ENCODE measurements around the gene CDK17.

The CDK17 gene

DNA sequence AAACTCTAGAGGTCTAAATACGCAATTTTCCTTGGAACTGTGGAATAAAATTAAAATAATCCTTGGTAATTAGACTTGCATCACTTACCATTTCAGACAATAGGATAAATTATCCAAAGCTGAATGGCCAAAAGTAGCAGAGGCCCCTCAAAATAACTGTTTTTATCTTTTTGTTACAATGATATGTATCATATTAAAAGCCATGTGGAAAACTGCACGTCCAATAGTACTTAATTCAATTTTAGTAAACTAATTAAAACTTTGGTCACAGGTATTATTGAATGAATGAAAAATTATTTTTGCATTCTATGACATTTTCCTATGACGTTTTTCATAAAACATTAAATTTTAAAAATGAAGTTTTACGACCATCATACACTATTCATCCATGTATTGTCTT, 98.5 kb downstream of the CDK17 start:
- Histone ChIP-seq H3K4me3 (ENCODE audit: control insufficient read depth in 1 of 7, extremely low read depth in 1 of 7, insufficient read depth in 4 of 7, low read depth in 2 of 7, low read length in 6 of 7) (no peak overlapping the region), H3K27ac (ENCODE audit: insufficient read depth in 1 of 2, low read depth in 1 of 2, low read length in 2 of 2, poor library complexity in 1 of 2, severe bottlenecking in 2 of 2) (no peak overlapping the region), H3K27me3 (replicated peaks in 2 of 5; ENCODE audit: control insufficient read depth in 4 of 5, insufficient read depth in 5 of 5, low read length in 4 of 5) (no peaks in the 10 kb centered on the region), H3K9me3 (ENCODE audit: control extremely low read depth in 1 of 5, control insufficient read depth in 4 of 5, insufficient read depth in 2 of 5, low read depth in 1 of 5, low read length in 4 of 5) (no peaks in the 10 kb centered on the region), H3K36me3 (ENCODE audit: control insufficient read depth in 4 of 4, insufficient read depth in 4 of 4, low read length in 3 of 4) (peaks cover 2 to 15% (median 10%) of the 10 kb centered on the region in 4 experiments), H3K4me1 (ENCODE audit: control extremely low read depth in 1 of 4, control insufficient read depth in 4 of 4, insufficient read depth in 4 of 4, low read length in 3 of 4) (no peaks in the 10 kb centered on the region)
- CTCF ChIA-PET: no interaction called here
- DNase-seq: no peak
- POLR2A ChIA-PET: no interaction called here
- no CpG with 5 or more reads among the region's 4 CpGs for WGBS (ENCODE audit: insufficient coverage)

DNA sequence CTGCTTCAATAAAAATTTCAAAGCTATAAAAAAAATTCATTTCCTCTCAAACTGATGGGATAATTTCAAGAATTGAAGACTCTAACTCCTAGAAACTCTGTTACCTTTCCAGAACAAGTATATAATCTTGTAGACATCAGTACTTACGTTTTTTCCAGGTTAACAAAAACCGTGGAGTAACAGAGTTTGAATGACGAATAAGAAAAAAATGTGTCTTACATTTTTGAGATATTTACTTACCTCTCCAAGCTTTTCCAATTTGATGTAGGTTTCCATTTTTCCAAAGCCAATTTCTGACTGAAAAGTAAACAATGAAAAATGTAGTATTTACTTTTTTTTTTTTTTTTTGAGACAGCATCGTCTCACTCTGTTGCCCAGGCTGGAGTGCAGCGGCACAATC, 100.2 kb downstream of the CDK17 start:
- Histone ChIP-seq H3K9me3 (ENCODE audit: control extremely low read depth in 1 of 5, control insufficient read depth in 4 of 5, insufficient read depth in 2 of 5, low read depth in 1 of 5, low read length in 4 of 5) (no peaks in the 10 kb centered on the region), H3K4me3 (ENCODE audit: control insufficient read depth in 1 of 7, extremely low read depth in 1 of 7, insufficient read depth in 4 of 7, low read depth in 2 of 7, low read length in 6 of 7) (no peak overlapping the region), H3K27me3 (replicated peaks in 2 of 5; ENCODE audit: control insufficient read depth in 4 of 5, insufficient read depth in 5 of 5, low read length in 4 of 5) (no peaks in the 10 kb centered on the region), H3K36me3 (ENCODE audit: control insufficient read depth in 4 of 4, insufficient read depth in 4 of 4, low read length in 3 of 4) (peaks cover 2 to 17% (median 10%) of the 10 kb centered on the region in 4 experiments), H3K27ac (ENCODE audit: insufficient read depth in 1 of 2, low read depth in 1 of 2, low read length in 2 of 2, poor library complexity in 1 of 2, severe bottlenecking in 2 of 2) (no peak overlapping the region), H3K4me1 (ENCODE audit: control extremely low read depth in 1 of 4, control insufficient read depth in 4 of 4, insufficient read depth in 4 of 4, low read length in 3 of 4) (peaks cover 0 to 7% (median 2%) of the 10 kb centered on the region in 4 experiments)
- 100% methylated on average over 1 of the region's 5 CpGs for WGBS (ENCODE audit: insufficient coverage)
- ChIA-PET POLR2A (interaction anchor here (0.7 kb wide), 2 partner anchors 9 to 15 kb away, joined by 3 read pairs; no protein-coding TSS in a partner anchor), CTCF (interaction anchor here (1.1 kb wide), 1 partner anchor 11 kb away, joined by 3 read pairs; no protein-coding TSS in a partner anchor)
- no peak for DNase-seq

DNA sequence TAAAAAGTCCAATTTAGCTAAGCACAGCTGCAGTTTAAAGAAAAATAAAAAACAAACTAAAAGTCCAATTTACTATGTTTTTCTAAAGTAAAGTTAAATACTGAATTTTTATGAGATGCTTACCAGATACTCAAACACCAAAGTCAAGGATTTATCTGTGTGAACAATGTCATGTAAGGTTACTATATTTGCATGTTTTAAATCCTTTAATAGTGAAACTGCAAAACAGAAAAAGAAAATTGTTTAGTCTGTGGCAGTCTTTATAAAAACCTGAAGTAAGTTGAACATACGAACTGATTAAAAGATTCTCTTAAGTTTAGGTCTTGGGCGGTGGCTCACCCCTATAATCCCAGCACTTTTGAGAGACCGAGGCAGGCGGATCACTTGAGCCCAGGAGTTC, 102.7 kb downstream of the CDK17 start:
- 93% methylated on average over 2 of the region's 4 CpGs for WGBS (ENCODE audit: insufficient coverage)
- no peak overlapping the region for H3K4me3 ChIP-seq (ENCODE audit: control insufficient read depth in 1 of 7, extremely low read depth in 1 of 7, insufficient read depth in 4 of 7, low read depth in 2 of 7, low read length in 6 of 7)
- no peak for DNase-seq
- CTCF ChIA-PET: no interaction called here
- peaks cover 10 to 31% (median 15%) of the 10 kb centered on the region in 4 experiments for H3K36me3 ChIP-seq (ENCODE audit: control insufficient read depth in 4 of 4, insufficient read depth in 4 of 4, low read length in 3 of 4)
- no peak overlapping the region for H3K27ac ChIP-seq (ENCODE audit: insufficient read depth in 1 of 2, low read depth in 1 of 2, low read length in 2 of 2, poor library complexity in 1 of 2, severe bottlenecking in 2 of 2)
- H3K9me3 ChIP-seq (ENCODE audit: control extremely low read depth in 1 of 5, control insufficient read depth in 4 of 5, insufficient read depth in 2 of 5, low read depth in 1 of 5, low read length in 4 of 5): no peaks in the 10 kb centered on the region
- POLR2A ChIA-PET: no interaction called here
- H3K4me1 ChIP-seq (ENCODE audit: control extremely low read depth in 1 of 4, control insufficient read depth in 4 of 4, insufficient read depth in 4 of 4, low read length in 3 of 4): peaks cover 0 to 13% (median 4%) of the 10 kb centered on the region in 4 experiments
- H3K27me3 ChIP-seq (replicated peaks in 2 of 5; ENCODE audit: control insufficient read depth in 4 of 5, insufficient read depth in 5 of 5, low read length in 4 of 5): no peaks in the 10 kb centered on the region

DNA sequence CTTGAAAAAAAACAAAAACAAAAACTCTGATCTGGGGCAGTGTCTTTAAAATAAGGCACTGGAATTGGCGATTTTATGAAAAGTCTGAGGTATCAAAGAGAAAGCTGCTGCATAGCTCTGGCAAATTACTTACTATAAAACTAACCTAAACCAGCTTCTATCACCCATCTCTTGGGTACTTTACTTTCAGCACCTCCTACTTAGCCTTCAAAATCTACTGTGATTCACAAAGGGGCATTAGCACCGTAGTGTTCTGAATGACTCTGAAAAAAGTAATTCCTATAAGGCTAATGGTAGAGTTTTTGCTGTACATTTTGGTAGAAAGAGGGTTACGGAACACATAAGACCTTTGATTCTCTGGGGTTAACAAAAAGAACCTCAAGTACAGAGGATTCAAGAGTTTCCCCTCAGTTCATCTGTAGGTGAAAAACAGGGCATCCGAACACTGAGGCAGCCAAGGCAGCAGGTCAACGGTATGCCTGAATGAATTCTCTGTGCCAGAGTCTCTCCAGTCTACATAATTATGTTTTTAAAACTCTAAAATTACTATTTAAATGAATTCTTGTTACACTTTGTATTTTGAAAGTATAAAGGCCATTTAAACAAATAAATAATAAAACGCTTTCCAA, 104.6 kb downstream of the CDK17 start:
- no peak overlapping the region for H3K4me3 ChIP-seq (ENCODE audit: control insufficient read depth in 1 of 7, extremely low read depth in 1 of 7, insufficient read depth in 4 of 7, low read depth in 2 of 7, low read length in 6 of 7)
- H3K9me3 ChIP-seq (ENCODE audit: control extremely low read depth in 1 of 5, control insufficient read depth in 4 of 5, insufficient read depth in 2 of 5, low read depth in 1 of 5, low read length in 4 of 5): no peaks in the 10 kb centered on the region
- H3K4me1 ChIP-seq (ENCODE audit: control extremely low read depth in 1 of 4, control insufficient read depth in 4 of 4, insufficient read depth in 4 of 4, low read length in 3 of 4): peaks cover 0 to 13% (median 4%) of the 10 kb centered on the region in 4 experiments
- H3K27me3 ChIP-seq (replicated peaks in 2 of 5; ENCODE audit: control insufficient read depth in 4 of 5, insufficient read depth in 5 of 5, low read length in 4 of 5): no peaks in the 10 kb centered on the region
- peaks cover 10 to 31% (median 16%) of the 10 kb centered on the region in 4 experiments for H3K36me3 ChIP-seq (ENCODE audit: control insufficient read depth in 4 of 4, insufficient read depth in 4 of 4, low read length in 3 of 4)
- ChIA-PET POLR2A (interaction anchor here (1.2 kb wide), 1 partner anchor 104 kb away, joined by 5 read pairs; no protein-coding TSS in a partner anchor), CTCF (interaction anchor here (0.5 to 1.2 kb wide), 5 partner anchors 27 to 1154 kb away, joined by 3 to 5 read pairs (median 3); no protein-coding TSS in a partner anchor)
- H3K27ac ChIP-seq (ENCODE audit: insufficient read depth in 1 of 2, low read depth in 1 of 2, low read length in 2 of 2, poor library complexity in 1 of 2, severe bottlenecking in 2 of 2): peak overlapping the region; percentile 4 to 45
- no peak for DNase-seq
- WGBS (ENCODE audit: insufficient coverage): 100% methylated on average over 2 of the region's 6 CpGs

DNA sequence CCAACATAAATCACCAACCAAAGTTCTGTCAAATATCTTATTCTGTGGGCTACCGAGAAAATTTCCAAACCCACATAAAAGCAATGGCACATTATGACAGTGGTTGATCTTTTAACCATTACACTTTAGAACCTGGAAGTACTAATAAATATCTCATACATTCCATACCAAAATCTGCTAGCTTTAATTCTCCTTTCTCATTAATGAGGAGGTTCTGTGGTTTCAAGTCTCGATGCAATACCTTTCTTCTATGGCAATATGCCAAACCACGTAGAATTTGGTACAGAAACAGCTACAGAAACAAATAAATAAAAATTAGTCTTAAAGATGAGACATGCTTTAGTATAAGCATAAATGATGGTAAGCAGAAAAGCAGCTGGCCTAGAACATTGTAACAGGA, 105.4 kb downstream of the CDK17 start:
- DNase-seq: peak; percentile 11 to 70 (median 63)
- H3K4me3 ChIP-seq (ENCODE audit: control insufficient read depth in 1 of 7, extremely low read depth in 1 of 7, insufficient read depth in 4 of 7, low read depth in 2 of 7, low read length in 6 of 7): no peak overlapping the region
- ChIA-PET POLR2A (interaction anchor here (1.2 kb wide), 1 partner anchor 105 kb away, joined by 5 read pairs; no protein-coding TSS in a partner anchor), CTCF (interaction anchor here (0.6 to 1.2 kb wide), 3 partner anchors 14 to 35 kb away, joined by 3 read pairs; no protein-coding TSS in a partner anchor)
- H3K27ac ChIP-seq (ENCODE audit: insufficient read depth in 1 of 2, low read depth in 1 of 2, low read length in 2 of 2, poor library complexity in 1 of 2, severe bottlenecking in 2 of 2): peak overlapping the region in 1 of 2 experiments; percentile 45
- H3K27me3 ChIP-seq (replicated peaks in 2 of 5; ENCODE audit: control insufficient read depth in 4 of 5, insufficient read depth in 5 of 5, low read length in 4 of 5): no peaks in the 10 kb centered on the region
- H3K9me3 ChIP-seq (ENCODE audit: control extremely low read depth in 1 of 5, control insufficient read depth in 4 of 5, insufficient read depth in 2 of 5, low read depth in 1 of 5, low read length in 4 of 5): no peaks in the 10 kb centered on the region
- WGBS (ENCODE audit: insufficient coverage): 39% methylated on average over 2 of the region's 3 CpGs
- peaks cover 10 to 33% (median 19%) of the 10 kb centered on the region in 4 experiments for H3K36me3 ChIP-seq (ENCODE audit: control insufficient read depth in 4 of 4, insufficient read depth in 4 of 4, low read length in 3 of 4)
- H3K4me1 ChIP-seq (ENCODE audit: control extremely low read depth in 1 of 4, control insufficient read depth in 4 of 4, insufficient read depth in 4 of 4, low read length in 3 of 4): peaks cover 0 to 13% (median 4%) of the 10 kb centered on the region in 4 experiments

DNA sequence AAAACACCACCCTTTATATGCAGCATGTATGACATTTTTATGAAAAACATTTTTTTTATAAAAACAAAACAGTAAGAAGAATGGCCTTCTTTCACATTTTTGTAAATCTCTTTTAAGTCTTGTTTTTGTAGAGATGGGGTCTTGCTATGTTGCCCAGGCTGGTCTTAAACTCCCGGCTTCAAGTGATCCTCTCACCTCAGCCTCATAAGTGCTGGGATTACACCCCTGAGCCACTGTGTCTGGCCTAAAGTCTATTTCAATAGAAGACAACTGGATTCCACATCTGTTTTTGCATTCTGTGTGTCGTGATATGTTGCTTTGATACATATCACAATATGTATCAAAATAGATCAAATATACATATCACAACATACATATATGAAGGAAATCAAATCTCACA, 107.1 kb downstream of the CDK17 start:
- peaks cover 16 to 40% (median 28%) of the 10 kb centered on the region in 4 experiments for H3K36me3 ChIP-seq (ENCODE audit: control insufficient read depth in 4 of 4, insufficient read depth in 4 of 4, low read length in 3 of 4)
- POLR2A ChIA-PET: interaction anchor here (0.6 kb wide), 1 partner anchor 106 kb away, joined by 3 read pairs; no protein-coding TSS in a partner anchor
- DNase-seq: no peak
- H3K27me3 ChIP-seq (replicated peaks in 2 of 5; ENCODE audit: control insufficient read depth in 4 of 5, insufficient read depth in 5 of 5, low read length in 4 of 5): no peaks in the 10 kb centered on the region
- H3K27ac ChIP-seq (ENCODE audit: insufficient read depth in 1 of 2, low read depth in 1 of 2, low read length in 2 of 2, poor library complexity in 1 of 2, severe bottlenecking in 2 of 2): no peak overlapping the region
- peaks cover 3 to 18% (median 6%) of the 10 kb centered on the region in 4 experiments for H3K4me1 ChIP-seq (ENCODE audit: control extremely low read depth in 1 of 4, control insufficient read depth in 4 of 4, insufficient read depth in 4 of 4, low read length in 3 of 4)
- CTCF ChIA-PET: interaction anchor here (1.2 to 1.8 kb wide), 3 partner anchors 10 to 224 kb away, joined by 3 to 7 read pairs (median 3); no protein-coding TSS in a partner anchor
- no peak overlapping the region for H3K4me3 ChIP-seq (ENCODE audit: control insufficient read depth in 1 of 7, extremely low read depth in 1 of 7, insufficient read depth in 4 of 7, low read depth in 2 of 7, low read length in 6 of 7)
- WGBS (ENCODE audit: insufficient coverage): 100% methylated on average over 1 of the region's 2 CpGs
- H3K9me3 ChIP-seq (ENCODE audit: control extremely low read depth in 1 of 5, control insufficient read depth in 4 of 5, insufficient read depth in 2 of 5, low read depth in 1 of 5, low read length in 4 of 5): no peaks in the 10 kb centered on the region

DNA sequence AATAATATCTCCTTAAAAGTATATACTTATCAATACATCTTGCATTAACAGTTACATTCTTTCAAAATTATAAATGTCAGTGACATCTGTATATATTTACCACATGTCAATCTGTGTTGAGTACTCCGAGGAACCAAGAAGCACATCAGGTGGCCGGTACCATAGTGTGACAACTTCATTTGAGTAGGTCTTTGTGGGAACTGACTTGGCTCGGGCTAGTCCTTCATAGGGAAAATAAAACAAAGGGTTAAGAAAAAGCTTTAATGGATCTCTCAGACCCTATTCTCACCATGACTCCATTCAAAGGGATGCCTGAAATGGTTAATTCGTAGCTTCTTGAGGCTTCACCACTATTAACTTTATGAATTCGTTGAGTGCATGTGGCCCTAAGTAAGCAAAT, 111.2 kb downstream of the CDK17 start:
- ChIA-PET CTCF (interaction anchor here (1.1 to 1.9 kb wide), 3 partner anchors 9 to 111 kb away, joined by 3 to 5 read pairs (median 4); partner anchors contain the start of gene CDK17), POLR2A (no interaction called here)

More for the DNA sequence above, 111.2 kb downstream of the CDK17 start:
- Histone ChIP-seq H3K4me1 (ENCODE audit: control extremely low read depth in 1 of 4, control insufficient read depth in 4 of 4, insufficient read depth in 4 of 4, low read length in 3 of 4) (peaks cover 0 to 15% (median 3%) of the 10 kb centered on the region in 4 experiments), H3K27me3 (replicated peaks in 2 of 5; ENCODE audit: control insufficient read depth in 4 of 5, insufficient read depth in 5 of 5, low read length in 4 of 5) (no peaks in the 10 kb centered on the region), H3K36me3 (ENCODE audit: control insufficient read depth in 4 of 4, insufficient read depth in 4 of 4, low read length in 3 of 4) (peaks cover 22 to 54% (median 36%) of the 10 kb centered on the region in 4 experiments), H3K4me3 (ENCODE audit: control insufficient read depth in 1 of 7, extremely low read depth in 1 of 7, insufficient read depth in 4 of 7, low read depth in 2 of 7, low read length in 6 of 7) (no peak overlapping the region), H3K9me3 (ENCODE audit: control extremely low read depth in 1 of 5, control insufficient read depth in 4 of 5, insufficient read depth in 2 of 5, low read depth in 1 of 5, low read length in 4 of 5) (no peaks in the 10 kb centered on the region), H3K27ac (ENCODE audit: insufficient read depth in 1 of 2, low read depth in 1 of 2, low read length in 2 of 2, poor library complexity in 1 of 2, severe bottlenecking in 2 of 2) (no peak overlapping the region)
- DNase-seq: no peak
- 100% methylated on average over 2 of the region's 5 CpGs for WGBS (ENCODE audit: insufficient coverage)

All from common myeloid progenitor, CD34-positive (primary cell).